DMS153 treated with DMSO at 0.1 percent for 48 hours (cell line): Measurements from ENCODE around the gene SPATA16.
A peak's percentile ranks its signal among the peaks of the same experiment; 100 is the strongest.
"Not testable (repeated sequence)": the region's sequence is repeated elsewhere in the genome, so short reads cannot be mapped to it uniquely, and the experiment has no call there.

Source experiments
- DNase-seq: peaks from one replicate; lab custom pipeline; 2025; ENCODE audit not compliant: unreplicated experiment; lab: John Stamatoyannopoulos, UW

The SPATA16 gene

DNA sequence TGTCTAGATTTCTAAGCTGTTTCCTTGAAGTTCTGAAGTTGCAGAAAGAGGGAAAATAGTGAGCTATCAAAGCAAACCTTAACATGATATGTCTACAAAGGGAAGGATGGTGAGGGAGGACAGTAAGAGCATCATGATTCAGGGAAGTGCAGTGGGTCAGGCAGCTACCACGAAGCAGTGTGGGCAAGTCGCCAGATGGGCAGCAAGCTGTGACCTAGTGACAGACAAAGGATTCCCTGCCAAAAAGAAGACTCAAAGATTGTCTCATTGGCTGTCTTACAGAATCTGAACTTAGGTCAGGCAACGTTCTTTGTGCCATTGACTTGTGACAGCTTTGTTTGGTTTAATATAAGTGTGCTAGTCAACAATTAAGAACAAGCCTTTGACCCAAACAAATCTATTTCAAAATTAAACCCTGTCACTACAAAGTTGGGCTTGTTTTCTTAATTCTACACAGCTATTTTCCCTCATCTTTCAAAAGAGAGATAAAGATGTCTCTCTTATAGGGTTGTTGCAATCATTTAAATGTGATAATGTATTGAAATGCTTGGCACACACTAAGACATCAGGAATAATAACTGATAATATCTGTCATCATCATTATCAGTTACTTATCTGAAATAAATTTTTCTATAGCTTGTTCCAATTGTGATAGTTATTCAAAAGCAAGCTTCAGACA lies 237.3 kb downstream of the SPATA16 start:
- no peak for DNase-seq

DNA sequence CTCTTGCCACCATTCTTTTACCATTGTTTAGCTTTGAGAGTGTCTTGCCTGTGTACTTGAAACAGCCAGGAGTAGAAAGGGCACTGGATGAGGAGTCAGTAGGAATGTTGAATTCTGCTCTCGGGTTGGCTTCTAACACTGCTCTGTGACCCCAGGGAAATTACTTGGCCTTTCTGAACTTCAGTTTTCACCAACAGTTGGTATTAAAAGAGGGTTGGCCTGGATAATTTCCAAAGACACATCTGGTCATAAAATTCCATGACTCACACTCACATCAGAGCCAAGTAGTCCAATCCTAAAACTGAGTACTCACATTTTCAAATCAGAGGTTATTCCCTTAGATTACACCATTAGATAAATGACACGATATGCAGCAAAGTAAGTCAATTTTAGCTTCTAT lies 248.9 kb downstream of the SPATA16 start:
- no peak for DNase-seq

DNA sequence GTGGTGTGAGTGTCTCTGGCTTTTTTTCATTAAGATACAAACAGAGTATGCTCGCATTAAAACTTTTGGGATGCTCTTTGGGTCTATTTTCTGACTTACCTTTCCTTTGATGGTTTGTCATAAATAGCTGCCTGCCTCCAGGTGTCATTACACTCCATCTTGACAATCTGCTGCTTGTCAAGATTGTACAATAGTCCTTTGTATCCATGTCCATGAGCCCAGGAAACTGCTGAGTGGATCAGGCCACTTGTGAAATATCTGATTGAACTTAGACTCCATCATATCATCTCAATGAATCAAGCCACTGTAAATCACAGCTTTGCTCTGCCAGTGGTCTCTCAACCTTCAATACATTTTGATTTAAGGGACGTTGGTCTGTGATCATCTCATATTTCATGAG lies 255.3 kb downstream of the SPATA16 start:
- DNase-seq = no peak

DNA sequence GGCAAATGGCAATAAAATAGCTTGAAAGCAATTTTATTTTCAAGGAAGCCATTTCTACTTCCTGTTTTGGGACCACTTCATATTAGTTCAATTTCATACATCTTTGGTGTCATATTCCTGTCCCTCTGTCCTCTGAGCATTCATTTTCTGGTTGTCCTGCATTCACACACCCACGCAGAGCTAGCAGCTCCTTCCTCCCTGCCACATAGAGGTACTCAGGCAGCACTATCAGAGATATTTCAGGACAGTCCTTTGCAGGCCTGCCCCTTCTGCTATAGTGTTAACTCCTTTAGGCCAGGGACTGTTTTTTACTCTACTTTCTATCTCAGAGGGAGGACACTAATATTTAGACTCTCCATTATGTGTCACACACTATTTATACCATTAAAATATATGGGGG lies 258.5 kb downstream of the SPATA16 start:
- no peak for DNase-seq

DNA sequence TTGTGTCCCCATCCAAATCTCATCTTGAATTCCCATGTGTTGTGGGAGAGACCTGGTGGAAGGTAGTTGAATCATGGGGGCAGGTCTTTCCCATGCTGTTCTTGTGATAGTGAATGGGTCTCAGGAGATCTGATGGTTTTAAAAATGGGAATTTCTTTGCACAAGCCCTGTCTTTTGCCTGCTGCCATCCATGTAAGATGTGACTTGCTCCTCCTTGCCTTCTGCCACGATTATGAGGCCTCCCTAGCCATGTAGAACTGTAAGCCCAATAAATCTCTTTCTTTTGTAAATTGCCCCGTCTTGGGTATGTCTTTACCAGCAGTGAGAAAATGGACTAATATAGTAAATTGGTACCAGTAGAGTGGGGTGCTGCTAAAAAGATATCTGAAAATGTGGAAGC lies 261.7 kb downstream of the SPATA16 start:
- DNase-seq = not testable (repeated sequence)

DNA sequence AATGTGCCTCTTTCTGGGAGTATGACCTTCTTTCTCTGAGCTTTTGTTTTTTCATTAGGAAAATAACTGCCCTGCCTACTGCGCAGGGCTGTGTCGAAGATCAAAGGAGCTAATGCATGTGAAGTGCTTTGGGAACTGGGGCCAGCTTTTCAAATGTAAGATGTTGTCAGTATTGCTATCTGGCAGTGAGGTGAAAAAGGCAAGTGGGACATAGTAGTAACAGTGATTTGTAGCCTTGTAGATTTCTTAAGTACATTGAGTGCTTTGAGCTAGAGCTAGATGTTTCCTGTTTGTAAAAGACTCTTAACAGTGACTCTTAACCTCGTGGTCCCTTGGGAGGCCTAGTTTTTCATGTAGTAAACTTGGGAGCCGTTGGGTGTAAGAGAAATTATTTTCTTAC lies 264.0 kb downstream of the SPATA16 start:
- no peak for DNase-seq

DNA sequence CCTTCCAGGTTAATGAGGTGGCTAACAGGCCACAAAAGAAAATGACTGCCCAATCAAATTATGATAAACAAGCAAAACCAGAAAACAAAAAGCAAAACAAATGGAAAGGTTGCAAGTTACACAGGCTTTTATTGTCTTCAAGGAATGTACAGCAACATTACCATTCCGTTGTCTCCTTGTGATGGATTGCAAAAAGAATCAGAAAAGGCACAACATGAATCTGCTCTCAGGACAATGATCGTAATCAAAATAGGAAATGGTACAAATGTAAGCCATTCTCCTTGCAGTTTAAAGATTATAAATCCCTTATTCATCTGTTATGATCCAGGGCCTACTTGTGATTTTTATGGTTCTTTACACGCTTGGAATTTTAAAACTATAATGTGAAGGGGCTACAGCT lies 264.7 kb downstream of the SPATA16 start:
- DNase-seq = no peak

DNA sequence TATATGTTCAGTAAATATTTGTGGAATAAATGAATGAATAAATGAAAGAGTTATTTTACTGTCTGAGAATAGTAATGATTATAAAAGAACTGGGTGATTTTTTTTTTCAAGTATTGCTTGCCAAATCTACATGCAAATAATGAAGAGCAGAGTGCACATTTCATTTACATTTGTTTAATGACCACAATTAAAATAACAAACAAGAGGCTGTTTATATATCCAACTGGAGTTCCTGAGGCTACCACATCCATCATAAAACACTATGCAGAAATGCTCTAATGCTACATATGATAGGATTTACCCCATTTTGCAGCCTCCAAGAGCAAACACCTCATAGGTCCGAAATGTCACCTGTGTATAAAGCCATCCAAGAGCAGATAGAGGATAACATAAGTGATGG lies 266.0 kb downstream of the SPATA16 start:
- no peak for DNase-seq

DNA sequence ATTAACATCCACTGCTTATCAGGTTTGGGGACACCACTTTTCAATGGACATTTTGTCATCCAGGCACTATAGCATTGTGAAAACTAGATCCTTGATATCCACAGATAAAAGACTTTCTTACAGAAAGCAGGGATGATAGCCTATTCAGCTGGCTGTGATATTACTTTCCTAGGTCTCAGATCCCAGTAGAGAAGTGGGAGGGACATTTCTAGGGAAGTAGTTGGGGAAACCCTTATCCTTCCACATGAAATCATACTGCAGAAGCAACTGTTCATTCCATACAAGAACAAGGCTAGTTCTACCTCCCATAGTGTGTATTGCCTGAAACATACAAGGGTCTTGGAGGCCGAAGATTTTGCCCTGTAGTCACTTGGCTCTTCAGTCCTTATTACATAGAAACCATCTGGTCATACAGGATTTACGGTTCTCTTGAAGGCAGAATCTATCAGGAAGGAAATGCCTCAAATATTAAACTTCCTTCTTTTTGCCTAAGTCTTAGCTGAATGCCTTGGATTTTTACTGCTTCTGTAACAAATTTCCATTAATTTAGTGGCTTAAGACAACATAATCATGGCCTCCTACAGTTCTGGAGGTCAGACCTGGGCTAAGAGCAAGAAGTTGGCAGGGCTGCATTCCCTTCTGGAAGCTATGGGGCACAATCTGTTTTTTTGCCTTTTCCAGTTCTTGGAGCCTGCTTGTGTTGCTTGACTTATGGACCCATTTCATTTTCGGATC lies 271.1 kb downstream of the SPATA16 start:
- no peak for DNase-seq

DNA sequence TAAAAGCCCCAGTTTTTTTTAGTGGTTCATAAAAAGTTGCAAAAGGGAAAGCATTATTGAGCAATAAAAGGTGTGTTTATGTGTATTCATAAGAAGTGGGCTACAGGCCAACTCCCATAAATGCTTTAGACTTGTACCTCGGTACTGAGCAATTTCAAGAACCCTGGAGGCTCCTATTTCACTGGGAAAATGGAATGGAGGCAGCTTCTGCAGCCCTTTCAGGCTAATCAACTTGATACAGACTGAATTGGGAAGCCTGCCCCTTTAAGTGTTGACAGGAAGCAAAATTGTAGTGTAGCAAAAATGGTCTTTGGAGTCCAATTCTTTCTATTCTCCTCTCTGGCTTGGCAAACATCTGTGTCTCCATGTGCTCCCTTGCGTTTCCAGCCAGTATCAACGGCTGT lies 271.7 kb downstream of the SPATA16 start:
- DNase-seq = peak; percentile 9

DNA sequence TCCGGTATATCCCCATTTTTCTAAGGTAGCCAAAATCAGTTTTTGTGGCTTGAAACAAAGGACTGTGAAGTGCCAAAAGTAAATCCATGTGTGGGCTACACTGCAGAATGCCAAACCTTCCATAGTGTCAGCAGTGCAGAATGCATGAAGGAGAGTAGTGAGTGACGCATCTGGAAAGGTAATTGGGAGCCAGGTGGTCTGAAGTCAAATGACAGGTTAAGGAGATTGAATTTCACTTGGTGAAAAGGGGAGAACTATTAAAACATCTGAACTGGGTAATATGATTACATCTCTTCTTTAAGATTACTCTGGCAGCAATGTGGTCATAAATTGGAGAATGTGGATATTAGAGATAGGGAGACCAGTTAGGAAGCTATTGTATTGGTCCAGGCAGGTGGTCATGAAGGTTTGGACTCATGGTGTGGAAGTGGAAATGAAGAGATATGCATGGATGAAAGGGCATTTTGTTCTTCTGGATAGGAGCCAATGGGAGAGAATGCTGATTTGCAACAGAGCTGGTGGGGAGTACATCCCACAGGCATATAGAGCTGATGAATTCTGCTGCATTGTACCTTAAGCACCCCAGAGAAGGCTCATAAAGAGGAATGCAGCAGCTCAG lies 272.3 kb downstream of the SPATA16 start:
- DNase-seq = no peak

DNA sequence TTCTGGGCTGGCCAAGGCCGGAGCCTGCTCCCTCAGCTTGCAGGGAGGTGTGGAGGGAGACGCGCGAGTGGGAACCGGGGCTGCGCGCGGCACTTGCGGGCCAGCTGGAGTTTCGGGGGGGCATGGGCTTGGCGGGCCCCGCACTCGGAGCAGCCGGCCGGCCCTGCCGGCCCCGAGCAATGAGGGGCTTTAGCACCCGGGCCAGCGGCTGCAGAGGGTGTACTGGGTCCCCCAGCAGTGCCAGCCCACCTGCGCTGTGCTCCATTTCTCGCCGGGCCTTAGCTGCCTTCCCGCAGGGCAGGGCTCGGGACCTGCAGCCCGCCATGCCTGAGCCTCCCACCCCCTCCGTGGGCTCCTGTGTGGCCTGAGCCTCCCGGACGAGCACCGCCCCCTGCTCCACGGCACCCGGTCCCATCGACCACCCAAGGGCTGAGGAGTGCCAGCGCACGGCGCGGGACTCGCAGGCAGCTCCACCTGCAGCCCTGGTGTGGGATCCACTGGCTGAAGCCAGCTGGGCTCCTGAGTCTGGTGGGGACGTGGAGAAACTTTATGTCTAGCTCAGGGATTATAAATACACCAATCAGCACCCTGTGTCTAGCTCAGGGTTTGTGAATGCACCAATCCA lies 274.2 kb downstream of the SPATA16 start:
- DNase-seq = not testable (repeated sequence)

DNA sequence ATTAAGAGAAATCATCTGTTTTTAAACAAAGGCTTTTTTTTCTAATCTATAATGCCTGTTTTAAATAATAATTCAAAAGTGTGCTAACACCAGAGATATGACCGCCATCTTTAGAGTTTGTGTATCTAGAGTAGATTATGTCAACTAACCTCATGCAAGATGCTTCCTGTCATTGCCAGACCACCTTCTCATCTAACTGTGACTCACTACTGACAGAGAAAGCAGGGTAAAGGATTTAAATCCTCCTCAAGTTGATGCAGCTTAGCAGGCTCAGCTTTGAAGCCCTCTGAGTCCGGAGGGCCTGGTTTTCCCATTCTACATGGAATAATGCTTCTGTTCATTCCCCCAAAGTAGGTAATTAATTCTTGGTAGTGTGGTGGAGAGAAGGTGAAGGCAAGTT lies 282.0 kb downstream of the SPATA16 start:
- DNase-seq = no peak

DNA sequence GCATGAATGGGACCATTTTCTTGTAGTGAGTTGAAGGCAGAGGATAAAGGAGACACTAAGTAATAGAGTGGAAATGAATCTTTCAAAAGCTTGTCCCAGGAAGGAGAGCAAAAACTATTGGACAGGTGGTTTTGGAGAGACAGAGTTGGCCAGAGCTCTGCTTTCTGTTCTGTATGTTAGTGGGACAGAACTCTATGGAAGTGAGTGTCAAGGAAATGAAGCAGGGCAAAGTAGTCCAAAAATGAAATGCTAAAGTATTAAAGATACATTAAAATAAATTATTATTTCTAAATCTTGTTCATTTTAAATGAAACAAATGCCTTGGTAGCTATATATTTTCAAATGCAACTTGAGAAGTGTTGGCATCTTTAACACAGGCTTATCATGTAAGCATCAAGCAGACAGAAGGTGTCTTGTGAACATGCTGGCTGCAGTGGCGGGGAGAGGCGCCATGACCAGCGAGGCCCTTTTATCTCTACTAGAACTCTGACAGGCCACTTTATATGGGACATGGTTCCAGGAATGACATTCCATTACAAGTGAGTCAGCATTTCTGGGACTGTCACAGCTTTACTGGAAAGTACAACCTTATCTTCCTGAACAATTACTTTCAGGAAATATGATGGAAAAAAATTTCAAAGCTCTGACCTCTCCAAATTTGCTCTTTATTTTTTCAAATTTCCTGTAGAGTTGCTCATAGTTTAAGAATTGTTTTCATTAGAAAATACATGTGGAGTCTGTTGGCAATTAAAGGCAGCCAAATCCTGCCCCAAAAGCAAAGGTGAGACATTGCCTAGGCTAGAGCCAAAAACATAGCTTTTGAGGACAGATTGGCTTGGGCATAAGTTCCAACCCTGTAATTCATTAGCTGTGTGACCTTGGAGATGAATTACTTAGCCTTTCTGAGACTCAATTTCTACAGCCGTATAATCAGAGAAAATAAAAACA lies 284.0 kb downstream of the SPATA16 start:
- DNase-seq = no peak

DNA sequence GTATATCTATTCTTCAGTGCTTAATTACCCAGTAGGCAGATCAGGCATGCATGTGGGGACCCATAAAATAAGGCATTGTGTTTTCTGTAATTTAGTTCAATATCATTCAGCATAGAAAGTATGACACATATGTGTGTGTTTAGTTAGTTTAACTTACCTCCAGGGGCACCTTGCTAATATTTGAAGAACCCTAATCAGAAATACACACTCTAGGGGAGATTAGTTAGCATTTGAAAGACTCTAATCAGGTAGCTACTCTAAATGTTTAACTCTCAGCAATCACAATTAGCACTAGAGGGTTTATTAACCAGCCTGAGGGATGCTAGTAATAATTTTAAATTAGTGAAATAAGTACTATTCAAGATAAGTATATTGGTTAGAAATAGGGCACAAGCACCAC lies 286.0 kb downstream of the SPATA16 start:
- DNase-seq = no peak

DNA sequence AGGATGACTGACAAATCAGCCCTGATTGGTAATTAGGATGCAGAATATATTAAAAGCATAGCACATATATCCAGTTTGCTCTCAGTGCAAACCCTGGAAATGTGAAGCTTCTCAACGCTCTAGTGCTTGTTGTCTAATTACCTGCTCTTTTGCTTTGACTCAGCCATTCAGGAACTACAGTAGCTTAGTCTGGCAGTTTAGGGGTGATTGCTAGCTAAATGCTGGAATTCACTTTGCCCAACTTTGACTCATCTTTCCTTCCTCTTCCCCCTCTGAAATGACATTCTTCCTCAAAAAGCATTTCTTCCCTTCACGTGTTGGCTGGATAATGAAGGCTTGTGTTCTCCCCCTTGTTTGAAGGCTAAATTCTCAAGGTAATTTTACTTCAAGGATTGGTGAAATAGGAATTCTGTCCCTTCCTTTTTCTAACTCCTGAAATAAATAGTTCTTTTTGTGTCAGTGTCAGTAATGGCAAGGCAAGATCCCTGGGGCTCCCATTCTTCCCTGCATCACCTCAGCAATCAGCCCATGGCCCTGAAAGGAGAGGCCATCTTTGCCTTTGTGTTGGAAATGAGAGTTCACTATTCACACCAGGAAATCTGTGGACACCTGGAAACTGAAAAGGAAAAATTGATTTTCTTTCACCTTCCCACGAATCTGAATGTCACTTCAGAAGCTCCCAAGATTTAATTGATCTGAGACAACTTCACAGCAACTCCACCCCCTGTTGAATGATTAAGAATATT lies 286.9 kb downstream of the SPATA16 start:
- DNase-seq = no peak

DNA sequence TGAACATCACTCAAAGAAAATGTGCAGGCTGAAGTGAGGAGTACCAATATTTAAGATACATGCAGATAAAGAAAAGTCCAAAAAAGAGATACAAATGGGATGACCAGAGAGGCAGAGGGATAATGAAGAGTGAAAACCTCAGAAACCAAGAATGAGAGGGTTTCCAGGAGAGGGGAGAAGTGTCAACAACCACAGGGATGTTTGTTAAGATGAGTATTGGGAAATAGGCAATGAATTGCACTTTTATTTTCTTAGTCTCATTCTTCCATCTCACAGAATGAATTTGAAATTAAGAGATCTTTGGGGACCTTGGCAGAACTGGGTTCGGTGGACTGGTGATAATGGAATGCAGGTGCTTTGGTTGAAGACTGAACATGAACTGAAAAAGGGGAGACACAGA lies 288.0 kb downstream of the SPATA16 start:
- DNase-seq = no peak

DNA sequence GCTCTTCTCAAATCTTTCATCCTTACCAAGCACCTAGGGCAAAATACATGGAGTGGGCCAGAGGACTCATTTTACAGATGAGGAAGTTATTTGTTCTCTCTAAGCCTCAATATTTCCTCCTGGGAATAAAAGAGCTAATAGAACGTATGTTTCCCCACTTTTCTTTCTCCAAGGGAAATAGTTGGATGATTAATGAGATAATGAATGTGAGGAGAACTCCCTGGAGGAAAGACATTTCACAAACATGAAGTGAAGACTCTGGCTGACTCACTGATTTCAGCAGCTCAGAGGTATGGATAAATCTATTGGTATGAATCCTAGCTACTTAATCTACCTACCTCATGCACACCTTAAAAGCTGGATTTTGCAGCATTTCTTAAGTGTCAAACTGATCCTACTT lies 292.1 kb downstream of the SPATA16 start:
- no peak for DNase-seq

DNA sequence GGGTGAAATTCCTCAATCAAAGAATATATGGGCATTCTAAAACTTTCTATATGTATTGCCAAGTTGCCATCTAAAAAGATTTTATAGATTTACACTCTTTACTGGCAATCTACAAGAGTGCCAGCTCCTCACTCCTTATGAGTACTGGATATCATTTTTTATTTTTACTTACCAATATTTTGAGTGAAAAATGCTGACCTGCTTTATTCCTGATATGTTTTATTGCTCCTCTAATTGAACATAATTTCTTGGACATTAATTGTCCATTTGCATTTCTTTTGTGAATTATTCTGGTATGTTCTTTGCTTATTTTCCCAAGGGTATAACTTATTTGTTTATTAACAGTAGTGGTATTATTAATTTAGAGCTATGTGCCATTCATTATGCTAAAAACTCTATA lies 293.7 kb downstream of the SPATA16 start:
- DNase-seq = no peak

DNA sequence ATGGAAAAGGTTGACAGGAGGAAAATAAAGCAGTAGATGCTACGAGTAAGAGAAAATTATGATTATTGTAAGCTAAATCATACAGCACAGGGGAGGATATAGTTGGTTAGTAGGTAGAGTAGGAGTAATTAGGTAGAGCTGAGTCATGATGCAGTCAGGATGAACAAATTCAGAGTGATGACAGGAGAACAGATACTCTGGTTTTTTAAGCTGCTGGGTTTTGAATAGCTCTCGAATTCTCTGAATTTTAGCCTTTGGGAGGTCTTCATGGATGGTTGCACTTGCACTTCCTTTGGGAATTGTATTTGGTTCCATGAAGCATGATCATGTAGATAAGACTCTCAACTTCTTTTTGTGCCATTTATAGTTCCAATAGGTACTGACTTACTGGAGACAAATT lies 294.3 kb downstream of the SPATA16 start:
- DNase-seq = no peak
